CD14-positive monocyte (primary cell): ENCODE results near the gene RTL1. TPM values are rescaled to one million over a fixed set of nuclear protein-coding genes. Genes with fewer than 3 reads are reported as not detected.
A peak's percentile ranks its signal among the peaks of the same experiment; 100 is the strongest.

Experiments used
- DNase-seq, 3 donors: peaks; one replicate each; pipeline ENCODE4 v3.0.0-alpha.2; 2011 to 2022
- H2AFZ ChIP-seq: 2 replicates; pipeline ENCODE4 v1.6.0; 2012; ENCODE audit warnings: mild to moderate bottlenecking, low read depth, low read length, inconsistent platforms; ENCODE audit not compliant: insufficient read depth, poor library complexity, severe bottlenecking
- H3K27ac ChIP-seq, 2 donors: 1 replicate in 1 of 2; 2 replicates in 1 of 2; pipeline ENCODE4 v1.5.1; 2012 to 2013; ENCODE audit warnings: low read length in 2 of 2, control low read depth in 1 of 2, inconsistent platforms in 1 of 2, low read depth in 1 of 2, mild to moderate bottlenecking in 1 of 2
- H3K27me3 ChIP-seq, 2 donors: one replicate each; pipeline versions ENCODE4 v1.6.0 to v1.6.1; 2011 to 2013; ENCODE audit warnings: low read length in 2 of 2; ENCODE audit not compliant: control insufficient read depth in 2 of 2, insufficient read depth in 2 of 2
- H3K36me3 ChIP-seq, 2 donors: replicated peaks in 1 of 2; 1 replicate in 1 of 2; 2 replicates in 1 of 2; pipeline versions ENCODE4 v1.5.1 to v1.6.1; 2012 to 2013; ENCODE audit warnings: low read length in 2 of 2, control low read depth in 1 of 2, inconsistent platforms in 1 of 2, mild to moderate bottlenecking in 1 of 2; ENCODE audit not compliant: insufficient read depth in 2 of 2, control insufficient read depth in 1 of 2
- H3K4me1 ChIP-seq, 2 donors: 1 replicate in 1 of 2; 2 replicates in 1 of 2; pipeline versions ENCODE4 v1.5.1 to v1.6.1; 2012 to 2013; ENCODE audit warnings: low read length in 2 of 2, control low read depth in 1 of 2, inconsistent platforms in 1 of 2, mild to moderate bottlenecking in 1 of 2, moderate library complexity in 1 of 2; ENCODE audit not compliant: insufficient read depth in 2 of 2, control insufficient read depth in 1 of 2
- H3K4me2 ChIP-seq: replicated peaks from 2 replicates; pipeline ENCODE3; 2012; ENCODE audit warnings: low read length, moderate library complexity, mild to moderate bottlenecking; ENCODE audit not compliant: poor library complexity, severe bottlenecking; ENCODE audit errors: extremely low read depth
- H3K4me3 ChIP-seq, 3 experiments: fragments of 200-600 bp in 1 of 3; sonication (generic) in 1 of 3; replicated peaks in 1 of 3; 1 replicate in 2 of 3; 2 replicates in 1 of 3; pipeline ENCODE4 v1.5.1; 2011 to 2013; ENCODE audit warnings: low read length in 3 of 3, mild to moderate bottlenecking in 3 of 3, control low read depth in 2 of 3, low read depth in 2 of 3, inconsistent platforms in 1 of 3, moderate library complexity in 1 of 3
- H3K79me2 ChIP-seq: 2 replicates; pipeline ENCODE4 v1.6.0; 2012; ENCODE audit warnings: mild to moderate bottlenecking, control low read depth, inconsistent platforms, low read length, moderate library complexity; ENCODE audit not compliant: insufficient read depth
- H3K9ac ChIP-seq: 2 replicates; pipeline ENCODE4 v1.6.0; 2017; ENCODE audit warnings: low read length, mild to moderate bottlenecking; ENCODE audit not compliant: insufficient read depth, poor library complexity, severe bottlenecking
- H3K9me3 ChIP-seq, 2 donors: replicated peaks in 1 of 2; 1 replicate in 1 of 2; 2 replicates in 1 of 2; pipeline versions ENCODE4 v1.5.1 to v1.6.1; 2012 to 2013; ENCODE audit warnings: low read length in 2 of 2, control low read depth in 1 of 2; ENCODE audit not compliant: control insufficient read depth in 1 of 2, insufficient read depth in 1 of 2
- H4K20me1 ChIP-seq: 2 replicates; pipeline ENCODE4 v1.6.0; 2012; ENCODE audit warnings: mild to moderate bottlenecking, low read length, control low read depth, moderate library complexity; ENCODE audit not compliant: insufficient read depth
- H3K27ac Mint-ChIP-seq, 7 donors: one replicate each; pipeline ENCODE4 v1.8.0; 2020; ENCODE audit warnings: mild to moderate bottlenecking in 7 of 7, mixed read lengths in 7 of 7, moderate library complexity in 6 of 7, inconsistent platforms in 2 of 7
- H3K27me3 Mint-ChIP-seq, 3 donors: one replicate each; pipeline ENCODE4 v1.8.0; 2021 to 2022; ENCODE audit warnings: low read depth in 3 of 3, mild to moderate bottlenecking in 3 of 3, mixed read lengths in 3 of 3, moderate library complexity in 3 of 3, inconsistent platforms in 1 of 3
- H3K36me3 Mint-ChIP-seq, 2 donors: one replicate each; pipeline ENCODE4 v1.8.0; 2020; ENCODE audit warnings: mixed read lengths in 2 of 2, inconsistent platforms in 1 of 2, mild to moderate bottlenecking in 1 of 2
- H3K4me1 Mint-ChIP-seq: one replicate; pipeline ENCODE4 v1.8.0; 2020; ENCODE audit warnings: mild to moderate bottlenecking, mixed read lengths
- H3K4me3 Mint-ChIP-seq, 2 donors: one replicate each; pipeline ENCODE4 v1.8.0; 2020; ENCODE audit warnings: mild to moderate bottlenecking in 2 of 2, mixed read lengths in 2 of 2, moderate library complexity in 1 of 2
- H3K9me3 Mint-ChIP-seq, 7 donors: one replicate each; pipeline ENCODE4 v1.8.0; 2020 to 2022; ENCODE audit warnings: mixed read lengths in 7 of 7, mild to moderate bottlenecking in 6 of 7, moderate library complexity in 6 of 7, inconsistent platforms in 2 of 7
- WGBS: methylation state at CpG from one replicate; pipeline ENCODE4 v1.1.5; 2013; ENCODE audit warnings: missing lambda C conversion rate; ENCODE audit not compliant: insufficient coverage; 5-methylcytosine and 5-hydroxymethylcytosine counted together
- intact Hi-C, 2 donors: fragments of 100-400 bp; cut with micrococcal nuclease; formaldehyde crosslinking; loops; one replicate each; pipeline versions ENCODE4 v1.15.0 to v1.15.1; 2023
- polyA plus RNA-seq, 3 donors: library from polyadenylated mRNA; depleted of rRNA in 1 of 3; unstranded in 2 of 3; stranded (reverse) in 1 of 3; fragments of 300-500 nt in 2 of 3; fragments of >200 nt in 1 of 3; fragmentation: Illumina TruSeq in 2 of 3; gene quantifications; 1 replicate in 2 of 3; 2 replicates in 1 of 3; pipeline ENCODE4 v1.2.3, GENCODE V29; 2012 to 2021
- TF ChIP-seq, protein P1 (sequence below): fragments of 200-600 bp; IDR thresholded peaks from one replicate; pipeline ENCODE4 v1.8.0; 2022; ENCODE audit warnings: antibody characterized with exemption, mild to moderate bottlenecking

Gene RTL1
- polyA plus RNA-seq, 3 donors: not detected

DNA sequence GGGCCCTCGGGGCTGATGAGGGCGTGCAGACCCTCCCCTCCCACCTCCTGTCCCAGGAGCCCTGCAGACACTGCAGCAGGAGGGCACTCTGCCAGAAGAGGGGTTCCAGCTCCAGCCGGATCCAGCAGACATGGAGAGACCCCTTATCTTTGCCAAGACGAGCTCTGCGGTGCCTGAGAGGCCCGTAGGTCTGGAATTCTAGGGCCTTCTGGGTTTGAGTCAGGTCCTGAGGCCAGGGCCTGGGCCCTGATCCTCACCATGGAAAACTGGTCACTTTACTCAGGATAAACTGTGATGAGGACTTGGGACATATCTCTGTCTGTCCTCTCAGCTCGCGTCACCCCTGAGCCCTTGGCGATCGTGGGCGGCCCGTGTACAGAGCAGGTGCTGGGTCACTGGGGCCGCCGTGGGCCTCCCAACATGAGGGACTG lies 63.8 kb downstream of the RTL1 start:
- WGBS: 95% methylated on average over 12 of the region's 14 CpGs
- Histone ChIP-seq H3K27ac (no peak overlapping the region), H3K9ac (no peak overlapping the region), H4K20me1 (no peaks in the 10 kb centered on the region), H3K4me1 (no peaks in the 10 kb centered on the region), H3K36me3 (no peaks in the 10 kb centered on the region), H2AFZ (no peak overlapping the region), H3K9me3 (no peaks in the 10 kb centered on the region), H3K79me2 (no peaks in the 10 kb centered on the region), H3K4me2 (no peak overlapping the region), H3K27me3 (no peaks in the 10 kb centered on the region), H3K4me3 (no peak overlapping the region)
- DNase-seq: no peak
- H3K4me3 Mint-ChIP-seq: no peak overlapping the region
- intact Hi-C loops: no loop called here
- no peaks in the 10 kb centered on the region for H3K4me1 Mint-ChIP-seq
- TF ChIP-seq, protein P1, sequence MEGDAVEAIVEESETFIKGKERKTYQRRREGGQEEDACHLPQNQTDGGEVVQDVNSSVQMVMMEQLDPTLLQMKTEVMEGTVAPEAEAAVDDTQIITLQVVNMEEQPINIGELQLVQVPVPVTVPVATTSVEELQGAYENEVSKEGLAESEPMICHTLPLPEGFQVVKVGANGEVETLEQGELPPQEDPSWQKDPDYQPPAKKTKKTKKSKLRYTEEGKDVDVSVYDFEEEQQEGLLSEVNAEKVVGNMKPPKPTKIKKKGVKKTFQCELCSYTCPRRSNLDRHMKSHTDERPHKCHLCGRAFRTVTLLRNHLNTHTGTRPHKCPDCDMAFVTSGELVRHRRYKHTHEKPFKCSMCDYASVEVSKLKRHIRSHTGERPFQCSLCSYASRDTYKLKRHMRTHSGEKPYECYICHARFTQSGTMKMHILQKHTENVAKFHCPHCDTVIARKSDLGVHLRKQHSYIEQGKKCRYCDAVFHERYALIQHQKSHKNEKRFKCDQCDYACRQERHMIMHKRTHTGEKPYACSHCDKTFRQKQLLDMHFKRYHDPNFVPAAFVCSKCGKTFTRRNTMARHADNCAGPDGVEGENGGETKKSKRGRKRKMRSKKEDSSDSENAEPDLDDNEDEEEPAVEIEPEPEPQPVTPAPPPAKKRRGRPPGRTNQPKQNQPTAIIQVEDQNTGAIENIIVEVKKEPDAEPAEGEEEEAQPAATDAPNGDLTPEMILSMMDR: no peak
- H3K36me3 Mint-ChIP-seq: no peaks in the 10 kb centered on the region
- peaks cover 0 to 1% (median 0%) of the 10 kb centered on the region in 7 donors for H3K9me3 Mint-ChIP-seq
- H3K27me3 Mint-ChIP-seq: peaks cover 0 to 3% (median 3%) of the 10 kb centered on the region in 3 donors
- no peak overlapping the region for H3K27ac Mint-ChIP-seq

- TF ChIP-seq, protein P1: no peak
- no peak overlapping the region for H3K4me3 ChIP-seq
- H3K27me3 Mint-ChIP-seq: peaks cover 0 to 5% (median 3%) of the 10 kb centered on the region in 3 donors
- peak overlapping the region in 1 of 7 donors; percentile 20 for H3K27ac Mint-ChIP-seq
- no peak overlapping the region for H3K4me2 ChIP-seq
- H3K27ac ChIP-seq: no peak overlapping the region
- H3K4me3 Mint-ChIP-seq: no peak overlapping the region
- no peaks in the 10 kb centered on the region for H3K36me3 Mint-ChIP-seq
- H3K9me3 ChIP-seq: no peaks in the 10 kb centered on the region
- DNase-seq: no peak
- no peaks in the 10 kb centered on the region for H4K20me1 ChIP-seq
- peaks cover 0 to 1% (median 0%) of the 10 kb centered on the region in 7 donors for H3K9me3 Mint-ChIP-seq
- no peaks in the 10 kb centered on the region for H3K27me3 ChIP-seq
- 76% methylated on average over 2 of the region's 4 CpGs for WGBS
- intact Hi-C loops: no loop called here
- no peak overlapping the region for H2AFZ ChIP-seq
- H3K79me2 ChIP-seq: no peaks in the 10 kb centered on the region
- no peak overlapping the region for H3K9ac ChIP-seq
- H3K4me1 ChIP-seq: no peaks in the 10 kb centered on the region
- H3K4me1 Mint-ChIP-seq: no peaks in the 10 kb centered on the region
- H3K36me3 ChIP-seq: no peaks in the 10 kb centered on the region
These were observed 64.3 kb downstream of the RTL1 start for GRCh38 chr14:100839315-100839585.
